NCI-H1436 (cell line): ENCODE results near the gene TRIM66.

ENCODE experiments used
- DNase-seq: peaks from one replicate; lab custom pipeline; 2025; lab: John Stamatoyannopoulos, UW

Gene TRIM66

DNA sequence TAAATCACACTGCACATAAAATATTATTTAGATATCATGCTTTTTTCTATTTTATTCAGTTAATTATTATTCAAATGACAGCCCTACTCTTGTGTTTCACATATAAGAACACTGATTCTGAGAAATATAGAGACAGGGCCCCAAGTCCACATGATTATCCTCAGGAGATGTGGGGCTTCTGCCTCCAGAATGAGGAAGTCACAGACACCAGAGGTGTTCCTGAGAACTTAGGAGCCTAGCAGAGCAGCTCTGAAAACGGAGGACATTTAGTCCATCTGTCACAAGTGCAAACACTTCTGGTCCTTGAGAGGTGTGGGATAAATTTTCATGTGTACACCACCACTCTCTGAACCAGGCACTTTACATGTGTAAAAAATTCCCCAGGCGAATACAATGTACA lies 26.2 kb downstream of the TRIM66 start:
- no peak for DNase-seq

DNA sequence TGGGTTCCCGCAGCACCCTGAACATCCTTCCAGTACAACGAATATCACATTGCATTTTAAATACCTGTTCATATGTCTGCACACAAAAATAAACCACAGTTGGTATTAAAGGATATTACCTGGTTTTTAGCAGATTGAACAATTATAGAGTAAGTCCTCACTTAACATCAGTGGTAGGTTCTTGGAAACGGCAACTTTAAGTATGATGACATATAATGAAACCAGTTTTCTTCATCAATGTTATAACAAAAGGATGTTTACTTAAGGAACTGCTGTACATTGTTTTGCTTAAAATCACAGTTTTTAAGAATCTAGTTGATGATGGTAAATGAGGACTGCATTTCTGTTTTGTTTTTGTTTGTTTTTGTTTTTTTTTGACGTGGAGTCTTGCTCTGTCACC lies 28.0 kb downstream of the TRIM66 start:
- DNase-seq, result no peak

- DNase-seq, result no peak
These were observed 30.3 kb downstream of the TRIM66 start for GRCh38 chr11:8652140-8652539.

GRCh38 chr11:8650401-8650990 lies 32.0 kb downstream of the TRIM66 start:
- no peak for DNase-seq

DNA sequence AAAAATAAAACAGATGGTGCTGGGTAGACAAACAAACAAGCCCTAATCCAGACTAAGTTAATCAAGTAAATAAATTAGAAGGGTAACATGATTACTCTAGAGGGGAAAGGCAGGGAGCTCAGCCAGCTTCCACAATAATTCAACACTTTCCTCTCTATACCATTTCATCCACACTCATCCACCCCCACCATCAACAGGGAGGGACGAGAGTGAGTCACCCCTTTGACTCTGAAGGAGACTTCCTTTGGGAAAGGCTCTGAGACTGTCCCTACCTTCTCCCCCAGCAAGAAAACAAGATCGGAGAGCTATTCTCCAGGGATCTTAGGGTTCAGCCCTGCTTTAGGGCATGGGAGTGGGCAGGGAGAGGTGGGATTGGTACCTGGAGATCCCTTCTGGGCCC lies 33.1 kb downstream of the TRIM66 start:
- DNase-seq, result no peak

DNA sequence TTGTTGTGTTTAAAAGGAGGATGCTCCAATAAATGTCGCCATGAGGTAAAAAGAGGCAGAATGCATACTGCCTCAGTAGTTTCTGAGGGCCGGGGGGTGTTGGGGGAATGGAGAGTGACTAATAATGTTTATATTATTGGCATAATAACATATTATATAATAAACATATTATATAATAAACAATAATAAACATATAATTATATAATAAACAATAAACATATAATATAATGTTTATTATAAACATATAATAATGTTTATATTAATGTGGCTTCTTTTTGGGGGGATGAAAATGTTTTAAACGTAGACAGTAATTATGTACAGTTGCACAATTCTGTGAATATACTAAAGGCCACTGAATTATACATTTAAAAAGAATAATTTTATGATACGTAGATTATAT lies 35.6 kb downstream of the TRIM66 start:
- no peak for DNase-seq

- DNase-seq, result no peak
These were observed 40.1 kb downstream of the TRIM66 start for GRCh38 chr11:8642196-8642841.

- no peak for DNase-seq
These were observed 41.1 kb downstream of the TRIM66 start for GRCh38 chr11:8641332-8641731.

- DNase-seq, result no peak
These were observed 42.1 kb downstream of the TRIM66 start for GRCh38 chr11:8640267-8640906.

DNA sequence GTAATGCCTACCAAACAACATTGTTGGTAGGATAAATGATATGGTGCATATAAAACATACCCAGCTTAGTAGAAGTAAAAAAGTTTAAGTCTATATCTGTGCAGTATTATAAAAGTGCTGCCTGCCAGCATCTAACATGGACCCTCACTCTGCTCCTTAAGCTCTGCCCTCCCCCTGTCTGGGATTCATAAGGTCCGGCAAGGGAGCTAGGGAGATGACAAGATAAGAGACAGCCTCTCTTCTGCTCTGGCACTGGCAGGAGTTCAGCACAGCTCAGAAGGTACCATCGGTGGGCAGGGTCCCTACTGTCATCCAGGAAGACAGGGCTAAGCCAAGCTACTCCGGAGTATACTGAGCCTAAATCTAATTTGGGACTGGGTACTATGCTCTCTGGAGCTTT lies 42.8 kb downstream of the TRIM66 start:
- no peak for DNase-seq

DNA sequence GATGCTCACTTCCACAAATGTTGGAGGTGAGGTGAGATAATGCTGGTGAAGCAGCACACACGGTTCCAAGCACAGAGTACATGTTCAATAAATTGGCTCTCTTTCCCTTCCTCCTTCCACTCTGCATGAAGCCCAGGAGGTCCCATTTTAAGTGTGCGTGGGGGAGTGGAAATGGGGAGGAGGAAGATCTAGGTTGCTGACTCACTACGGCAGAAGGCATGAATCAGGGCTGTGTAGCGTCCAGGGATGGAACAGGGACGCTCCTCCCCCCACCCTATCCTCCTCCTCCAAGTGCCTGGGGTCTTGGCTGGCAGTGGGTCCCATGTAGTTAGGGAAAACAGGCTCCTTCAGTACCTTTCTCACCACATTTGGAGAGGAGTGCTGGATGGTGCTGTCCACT lies 44.2 kb downstream of the TRIM66 start:
- no peak for DNase-seq

GRCh38 chr11:8636127-8636526 lies 46.3 kb downstream of the TRIM66 start:
- DNase-seq, result no peak

- DNase-seq, result no peak
These were observed 48.0 kb downstream of the TRIM66 start for GRCh38 chr11:8634498-8634897.

GRCh38 chr11:8631395-8632118 lies 50.9 kb downstream of the TRIM66 start:
- DNase-seq, result no peak

GRCh38 chr11:8624698-8625097 lies 57.8 kb downstream of the TRIM66 start:
- no peak for DNase-seq

GRCh38 chr11:8621147-8621546 lies 61.3 kb downstream of the TRIM66 start:
- DNase-seq, result no peak

DNA sequence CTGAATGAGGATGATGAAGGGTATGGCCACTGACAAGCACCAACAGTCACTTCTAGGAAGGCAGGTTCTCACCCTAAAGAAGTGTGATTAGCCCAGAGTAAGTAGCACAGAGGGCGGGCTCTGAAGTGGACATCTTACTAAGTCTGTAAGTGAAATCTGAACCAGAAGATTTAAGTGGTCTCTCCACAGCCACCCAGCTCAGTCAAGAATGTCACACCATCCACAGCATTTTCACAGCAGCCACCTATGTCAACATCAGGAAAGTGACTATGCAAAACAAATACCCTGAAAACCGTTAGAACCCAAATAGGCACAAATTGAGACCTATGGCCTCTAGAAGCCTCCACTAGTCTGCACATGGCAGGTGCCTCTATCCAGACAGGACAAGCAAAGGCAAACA lies 65.4 kb downstream of the TRIM66 start:
- no peak for DNase-seq

- DNase-seq, result no peak
These were observed 67.0 kb downstream of the TRIM66 start for GRCh38 chr11:8615291-8616032.

GRCh38 chr11:8614497-8614896 lies 68.0 kb downstream of the TRIM66 start:
- no peak for DNase-seq

GRCh38 chr11:8613036-8613435 lies 69.4 kb downstream of the TRIM66 start:
- DNase-seq, result no peak

DNA sequence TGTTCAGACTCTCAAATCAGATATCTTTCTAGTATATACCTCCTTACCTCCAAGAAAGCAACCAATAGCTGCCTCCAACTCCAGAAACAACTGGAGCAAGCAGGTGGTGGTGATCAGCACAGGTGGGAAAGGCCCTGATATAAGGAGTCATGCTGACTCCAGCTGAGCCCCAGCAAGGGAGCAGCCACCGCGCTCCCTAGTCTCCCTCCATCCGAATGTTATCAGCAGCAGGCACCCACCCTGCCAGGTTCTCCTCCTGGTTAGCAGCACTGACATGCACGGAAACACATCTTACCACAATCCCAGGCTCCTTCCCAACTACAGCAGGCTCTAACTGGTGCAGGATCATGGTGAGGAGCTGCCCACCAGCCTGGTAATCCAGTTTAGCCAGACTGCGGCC lies 69.9 kb downstream of the TRIM66 start:
- no peak for DNase-seq

DNA sequence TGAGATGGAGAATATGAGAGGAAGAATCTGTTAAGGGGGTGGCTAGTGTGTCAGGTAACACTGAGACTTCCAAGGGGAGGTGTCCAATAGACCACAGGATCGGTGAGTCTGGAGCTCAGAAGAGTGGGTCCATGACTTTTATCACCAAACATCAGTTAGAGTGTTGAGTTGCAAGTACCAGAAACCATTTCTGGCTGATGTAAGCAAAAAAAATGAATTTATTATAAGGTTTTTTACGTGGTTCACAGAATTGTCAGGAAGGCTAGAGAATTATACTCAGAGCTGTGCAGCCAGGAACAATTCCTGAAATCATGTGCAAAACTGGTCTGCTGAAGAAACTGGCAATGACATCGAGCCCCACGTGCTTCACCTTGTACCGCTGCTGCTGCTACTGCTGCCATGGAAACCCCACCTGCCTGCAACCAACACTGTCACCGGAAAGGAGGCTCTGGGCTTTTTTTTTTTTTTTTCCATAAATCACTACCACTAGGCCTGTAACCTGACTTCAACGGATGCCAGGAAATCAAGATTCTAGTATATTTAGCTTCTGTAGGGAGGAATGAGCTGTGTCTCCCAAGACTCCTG lies 71.8 kb downstream of the TRIM66 start:
- DNase-seq, result peak; percentile 45
